EH (cell line): ENCODE data around the gene USH2A.

Experiments
- DNase-seq: peaks from one replicate; pipeline ENCODE4 v3.0.0-alpha.2; 2015; ENCODE audit warnings: low read depth

Gene USH2A

GRCh38 chr1:215926670-215927069, 496.6 kb downstream of the USH2A start:
- no peak for DNase-seq

DNA sequence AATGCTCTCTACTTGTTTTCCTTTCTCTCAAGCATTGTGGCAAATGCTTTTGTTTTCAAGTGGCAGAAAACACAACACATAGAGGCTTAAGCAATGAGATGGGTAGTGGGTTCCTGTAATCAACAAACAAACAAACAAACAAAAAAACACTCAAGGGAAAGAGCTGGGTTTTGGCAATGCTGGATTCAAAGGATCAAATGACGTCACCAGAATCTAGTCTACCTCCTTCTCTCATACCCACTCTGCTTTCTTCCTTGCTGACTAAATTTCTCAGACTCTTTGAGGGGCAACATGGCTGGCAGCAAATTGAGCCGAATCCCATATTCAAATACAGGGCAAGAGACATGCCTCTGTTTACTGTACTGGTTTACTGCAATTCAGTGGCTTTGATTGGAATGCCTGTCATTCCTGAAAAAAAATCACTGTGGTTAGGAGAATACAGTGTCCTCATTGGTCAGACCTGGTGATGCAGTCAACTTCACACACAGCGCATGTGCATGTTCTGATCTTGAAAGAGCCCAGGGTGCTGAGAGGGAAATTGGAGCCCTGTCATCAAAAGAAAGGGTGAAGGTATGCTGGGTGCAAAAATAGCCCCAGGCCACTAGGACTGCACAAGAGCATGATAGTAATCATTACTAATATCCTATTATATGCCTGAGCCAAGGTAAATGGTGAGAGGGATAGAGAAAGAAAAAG, 500.0 kb downstream of the USH2A start:
- DNase-seq, result peak; percentile 71

- peak; percentile 55 for DNase-seq
Observed at GRCh38 chr1:215911406-215911968, 511.8 kb downstream of the USH2A start.

GRCh38 chr1:215905493-215906115, 517.6 kb downstream of the USH2A start:
- peak; percentile 58 for DNase-seq

- no peak for DNase-seq
Observed at GRCh38 chr1:215900684-215901083, 522.6 kb downstream of the USH2A start.

DNA sequence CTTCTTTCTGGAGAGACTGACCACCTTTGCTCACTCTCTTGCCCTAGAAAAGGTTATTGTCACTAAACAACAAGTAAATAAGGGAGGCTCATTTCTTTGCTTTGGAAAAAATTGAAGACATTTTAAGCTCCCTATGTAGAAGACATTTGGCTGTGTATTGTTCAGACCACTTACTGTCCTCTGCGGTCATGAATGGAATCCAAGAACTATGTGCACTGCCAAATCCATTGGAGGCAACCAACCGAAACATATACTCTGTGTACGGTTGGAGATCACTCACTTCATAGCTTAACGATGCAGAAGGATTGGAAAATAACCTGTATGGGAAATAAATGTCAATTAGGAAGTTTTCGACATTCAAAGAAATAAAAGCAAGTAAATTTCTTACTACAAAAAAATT, 523.3 kb downstream of the USH2A start:
- DNase-seq, result no peak

GRCh38 chr1:215895893-215896292, 527.4 kb downstream of the USH2A start:
- no peak for DNase-seq

- DNase-seq, result no peak
Observed at GRCh38 chr1:215895276-215895675, 528.0 kb downstream of the USH2A start.

GRCh38 chr1:215894617-215895016, 528.6 kb downstream of the USH2A start:
- no peak for DNase-seq

GRCh38 chr1:215891266-215892057, 531.8 kb downstream of the USH2A start:
- DNase-seq, result peak; percentile 40

DNA sequence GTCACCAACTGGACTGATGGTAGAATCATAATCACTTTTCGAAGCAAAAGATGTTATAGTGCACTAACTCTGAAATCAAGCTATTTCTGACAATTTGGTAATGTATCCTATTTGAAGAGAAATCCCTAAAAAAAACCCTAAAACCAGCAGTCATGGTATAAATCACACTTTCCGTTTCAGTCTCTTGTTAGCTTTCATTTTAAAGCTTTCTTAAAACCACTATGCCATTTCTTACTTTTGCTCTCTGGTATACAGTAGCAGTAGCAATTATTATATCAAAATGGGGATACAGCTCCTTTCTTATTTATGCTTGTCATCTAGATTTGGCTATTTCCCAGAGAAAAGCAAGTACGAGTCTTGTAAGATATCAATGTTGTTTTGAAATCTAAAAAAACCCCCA, 532.8 kb downstream of the USH2A start:
- no peak for DNase-seq

DNA sequence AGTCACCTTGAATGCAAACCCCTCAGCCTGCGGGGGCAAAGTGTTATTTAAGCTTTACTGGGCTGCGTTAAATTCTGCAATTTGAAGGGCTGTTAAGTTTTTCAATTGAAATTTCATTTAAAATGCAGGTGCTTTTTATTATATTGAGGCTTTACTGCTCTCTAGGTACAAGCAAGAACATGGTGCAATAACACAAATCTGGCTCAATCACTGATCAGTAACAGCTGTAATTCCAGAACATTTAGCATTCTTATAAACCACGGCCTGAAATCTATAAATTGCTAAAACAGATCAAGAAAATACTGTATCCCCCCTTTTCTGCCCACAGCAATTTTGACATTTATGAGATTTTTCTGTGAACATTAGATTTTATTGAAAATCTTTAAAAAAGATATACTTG, 533.4 kb downstream of the USH2A start:
- DNase-seq, result no peak

- no peak for DNase-seq
Observed at GRCh38 chr1:215888159-215888558, 535.1 kb downstream of the USH2A start.

GRCh38 chr1:215887627-215888026, 535.6 kb downstream of the USH2A start:
- no peak for DNase-seq

- DNase-seq, result no peak
Observed at GRCh38 chr1:215883004-215883403, 540.2 kb downstream of the USH2A start.

DNA sequence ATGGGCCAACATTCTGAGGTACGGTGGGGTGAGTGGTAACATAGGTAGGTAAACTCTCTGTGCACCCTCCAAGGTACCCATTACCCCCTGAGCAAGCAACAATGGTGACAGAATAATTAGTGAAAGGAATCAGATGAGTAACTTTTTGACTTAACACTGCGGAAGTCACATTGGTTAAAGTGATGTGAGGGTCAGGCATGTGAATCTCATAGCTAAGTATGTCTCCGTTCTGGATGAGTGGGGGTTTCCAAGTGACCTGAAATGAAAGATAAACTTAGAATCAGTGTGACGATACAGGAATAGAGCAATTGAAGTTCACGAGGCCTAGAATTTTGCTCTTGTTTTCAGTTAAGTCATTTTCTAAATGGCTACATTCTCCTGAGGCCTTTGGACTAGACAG, 544.4 kb downstream of the USH2A start:
- no peak for DNase-seq

DNA sequence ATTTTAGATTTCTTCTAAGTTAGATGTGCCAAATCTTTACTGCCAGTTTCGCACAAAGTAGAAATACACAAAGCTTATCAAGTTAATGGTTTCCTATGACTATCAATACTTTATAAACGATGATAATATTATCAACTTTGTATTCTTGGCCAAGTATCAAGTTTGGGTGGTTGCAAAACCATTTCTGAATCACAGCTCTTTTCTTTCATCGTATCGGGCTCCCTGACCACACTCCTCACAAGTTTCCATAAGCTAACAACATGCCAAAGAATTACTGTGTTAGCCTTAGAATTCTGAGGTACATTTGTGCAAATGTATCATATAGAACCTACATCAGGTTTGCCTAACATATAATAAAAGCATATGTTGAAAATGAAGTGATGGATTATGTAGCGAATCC, 545.1 kb downstream of the USH2A start:
- DNase-seq, result no peak

GRCh38 chr1:215877452-215877951, 545.7 kb downstream of the USH2A start:
- no peak for DNase-seq

- DNase-seq, result no peak
Observed at GRCh38 chr1:215875712-215876111, 547.5 kb downstream of the USH2A start.

GRCh38 chr1:215875236-215875635, 548.0 kb downstream of the USH2A start:
- DNase-seq, result no peak

- no peak for DNase-seq
Observed at GRCh38 chr1:215872658-215873057, 550.6 kb downstream of the USH2A start.

DNA sequence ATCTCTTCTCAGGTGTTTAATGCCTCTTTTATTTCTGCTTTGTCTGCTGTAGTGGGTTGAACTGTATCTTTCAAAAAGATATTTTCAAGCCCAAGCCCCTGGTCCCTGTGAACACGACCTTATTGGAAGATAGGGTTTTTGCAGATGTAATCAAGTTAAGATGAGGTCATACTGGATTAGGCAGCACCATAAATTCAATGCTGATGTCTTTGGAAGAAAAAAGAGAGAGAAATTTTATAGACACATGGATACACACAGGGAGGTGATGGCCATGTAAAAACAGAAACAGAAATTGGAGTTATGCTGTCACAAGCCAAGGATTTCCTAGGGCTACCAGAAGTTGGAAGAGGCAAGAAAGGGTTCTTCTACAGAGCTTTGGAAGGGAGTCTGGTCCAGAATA, 554.7 kb downstream of the USH2A start:
- no peak for DNase-seq

DNA sequence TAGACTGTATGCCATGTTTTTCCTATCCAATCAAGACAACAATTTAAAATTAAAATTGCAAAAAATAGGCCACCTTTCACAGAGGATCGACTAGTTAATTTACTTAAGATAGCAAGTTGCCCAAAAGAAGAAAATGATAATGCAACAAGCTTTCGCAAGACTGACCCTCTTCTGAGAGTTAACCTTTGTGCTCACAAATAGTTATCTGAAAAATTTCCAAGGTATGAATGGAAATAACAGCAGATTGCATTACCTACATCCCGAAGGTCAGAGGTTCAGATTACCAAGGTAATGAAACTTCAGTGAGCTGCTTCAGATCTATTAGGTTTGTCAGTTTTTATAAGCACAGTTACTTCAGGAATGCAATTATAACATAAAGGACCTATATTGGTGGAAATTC, 558.2 kb downstream of the USH2A start:
- no peak for DNase-seq
